Measurements from ENCODE around the gene HEATR3.

HEATR3 gene

GRCh38 chr16:50025537-50025931, 40.2 kb upstream of the HEATR3 start:
- TF ChIP-seq CTCF (IDR thresholded peaks at IDR 0.05; ENCODE audit: extremely low read depth, missing control alignments): no peak
- DNase-seq (ENCODE audit: low spot score): peak; percentile 28

- no peak for TF ChIP-seq CTCF (IDR thresholded peaks at IDR 0.05; ENCODE audit: extremely low read depth, missing control alignments)
- no peak for DNase-seq (ENCODE audit: low spot score)
Observed at GRCh38 chr16:50027829-50028228, 37.9 kb upstream of the HEATR3 start.

GRCh38 chr16:50035468-50035992, 30.2 kb upstream of the HEATR3 start:
- no peak for TF ChIP-seq CTCF (IDR thresholded peaks at IDR 0.05; ENCODE audit: extremely low read depth, missing control alignments)
- no peak for DNase-seq (ENCODE audit: low spot score)

DNA sequence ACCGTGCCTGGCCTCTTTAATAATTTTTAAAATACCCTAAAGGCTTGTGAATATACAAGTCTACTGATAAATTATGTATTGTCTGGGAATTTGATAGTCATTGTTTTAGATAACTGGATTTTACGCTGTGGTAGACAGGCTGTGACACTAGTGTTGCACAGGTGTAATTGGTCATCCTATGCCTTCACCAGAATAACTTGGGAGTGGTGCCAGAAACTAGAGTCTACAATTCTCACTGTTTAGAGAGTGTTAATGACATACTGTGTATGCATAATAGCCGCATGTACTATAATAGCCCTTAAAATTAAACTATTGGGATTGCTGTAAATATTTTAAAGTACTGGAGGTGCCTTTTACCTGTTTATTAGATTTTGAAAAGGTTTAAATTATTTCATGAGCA, 29.3 kb upstream of the HEATR3 start:
- no peak for TF ChIP-seq CTCF (IDR thresholded peaks at IDR 0.05; ENCODE audit: extremely low read depth, missing control alignments)
- DNase-seq (ENCODE audit: low spot score): no peak

DNA sequence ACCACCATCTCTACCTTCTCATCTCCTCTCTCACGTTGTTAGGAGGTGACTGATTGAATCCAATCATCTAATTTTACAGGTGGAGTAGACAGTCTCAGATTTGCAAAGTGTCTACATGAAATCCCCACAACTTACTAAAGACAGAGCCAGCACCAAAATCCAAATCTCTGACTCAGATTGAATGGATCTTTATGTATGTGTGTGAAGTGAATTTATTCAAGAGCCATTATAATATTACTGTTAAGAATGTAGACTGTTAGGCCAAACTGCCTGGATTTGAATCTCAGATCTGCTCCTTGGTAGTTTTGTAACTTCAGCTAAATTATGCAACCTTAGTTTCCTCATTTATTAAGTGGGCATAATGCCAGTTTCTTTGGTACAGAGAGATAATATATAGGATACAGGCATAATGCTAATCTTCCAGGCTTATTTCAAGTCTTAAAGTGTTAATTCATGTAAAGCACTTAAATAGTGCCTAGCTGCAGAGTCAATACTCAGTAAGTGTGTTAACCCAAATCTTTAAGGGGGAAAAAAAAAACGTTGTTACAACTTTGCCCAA, 28.0 kb upstream of the HEATR3 start:
- no peak for TF ChIP-seq CTCF (IDR thresholded peaks at IDR 0.05; ENCODE audit: extremely low read depth, missing control alignments)
- no peak for DNase-seq (ENCODE audit: low spot score)

DNA sequence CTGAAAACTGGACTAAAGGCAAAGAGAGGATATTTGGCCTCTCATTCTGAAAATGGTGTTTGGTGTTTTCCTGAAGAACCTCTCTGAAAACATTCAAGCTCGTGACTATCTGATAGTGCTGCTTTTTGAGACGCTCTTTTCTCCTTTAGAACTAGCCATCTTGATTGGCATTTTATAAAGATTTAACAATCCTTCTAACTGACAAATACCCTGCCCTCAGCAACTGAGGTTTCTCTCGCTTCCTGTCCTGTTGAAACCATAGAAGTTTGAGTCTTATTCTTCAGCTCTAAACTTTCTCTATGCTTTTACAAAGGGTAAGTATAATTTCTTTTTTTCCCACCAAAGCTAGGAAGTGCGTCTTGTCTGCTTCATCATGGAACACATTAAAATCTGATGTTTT, 27.5 kb upstream of the HEATR3 start:
- no peak for DNase-seq (ENCODE audit: low spot score)
- no peak for TF ChIP-seq CTCF (IDR thresholded peaks at IDR 0.05; ENCODE audit: extremely low read depth, missing control alignments)

DNA sequence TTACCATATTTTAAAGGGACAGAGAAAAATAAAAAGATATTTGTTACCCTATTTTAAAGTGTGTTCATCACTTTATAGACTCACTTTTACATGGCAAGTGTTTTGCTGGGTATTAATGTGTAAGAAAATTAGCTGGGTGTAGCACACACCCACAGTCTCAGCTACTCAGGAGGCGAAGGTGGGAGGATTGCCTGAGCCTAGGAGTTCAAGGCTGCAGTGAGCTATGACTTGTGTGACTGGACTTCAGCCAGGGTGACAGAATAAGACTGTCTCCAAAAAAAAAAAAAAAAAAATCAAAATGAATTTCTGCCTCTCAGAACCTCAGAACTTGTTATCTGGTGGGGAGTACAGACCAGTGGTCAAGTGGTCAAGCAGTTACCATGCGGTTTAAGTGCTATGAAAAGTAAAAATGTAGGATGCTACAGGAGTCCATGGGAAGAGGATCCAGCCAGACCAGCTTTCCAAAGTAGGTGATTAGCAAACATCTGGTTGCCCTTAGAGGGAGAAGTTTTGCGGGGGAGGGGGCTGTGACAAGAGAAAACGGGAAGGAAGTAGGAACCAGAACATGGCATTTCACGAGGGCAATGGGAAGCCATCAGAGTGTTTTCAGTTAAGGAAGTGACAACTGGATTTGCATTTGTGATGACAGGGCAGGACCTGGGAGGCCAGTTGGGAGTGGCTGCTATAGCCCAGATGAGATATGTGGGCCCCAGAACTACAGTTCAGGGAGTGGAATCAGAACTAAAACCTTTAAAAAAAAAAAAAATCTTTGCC, 26.8 kb upstream of the HEATR3 start:
- no peak for DNase-seq (ENCODE audit: low spot score)

More for the DNA sequence above, 26.8 kb upstream of the HEATR3 start:
- no peak for TF ChIP-seq CTCF (IDR thresholded peaks at IDR 0.05; ENCODE audit: extremely low read depth, missing control alignments)
